Endothelial cell of umbilical vein (primary cell): ENCODE data around the gene C11orf21. TPM values are rescaled to one million over a fixed set of nuclear protein-coding genes. Genes with fewer than 3 reads are reported as not detected.

Experiments used
- BruUV-seq: library from RNA; stranded (reverse); fragments of 400-500 nt; replicated peaks from 2 replicates; lab custom pipeline; 2021; lab: Mats Ljungman, UMichigan
- CTCF ChIA-PET: fragments of 300-600, 350-600 bp; sonication (Branson Sonifier 250); formaldehyde crosslinking; loops from one replicate; lab custom pipeline; 2021; ENCODE audit warnings: antibody characterized with exemption, inconsistent platforms; lab: Charles Lee
- POLR2A ChIA-PET: fragments of 300-600, 350-600 bp; sonication (Branson Sonifier 250); formaldehyde crosslinking; loops from one replicate; lab custom pipeline; 2021; ENCODE audit warnings: antibody characterized with exemption, inconsistent platforms; lab: Charles Lee
- DNase-seq: peaks from one replicate; pipeline ENCODE4 v3.0.0-alpha.2; 2011; ENCODE audit warnings: low read depth, low spot score
- FAIRE-seq: peaks from 2 replicates; lab custom pipeline; 2011; peaks lifted over from hg19 to GRCh38; lab: Jason Lieb, UNC
- H2AFZ ChIP-seq: 2 replicates; pipeline ENCODE4 v1.6.0; 2012; ENCODE audit warnings: low read depth, low read length, control low read depth, inconsistent platforms
- H3K27ac ChIP-seq: 2 replicates; pipeline ENCODE4 v1.5.1; 2011; ENCODE audit warnings: low read depth, mild to moderate bottlenecking, control low read depth, low read length, moderate library complexity; ENCODE audit not compliant: insufficient read depth
- H3K27me3 ChIP-seq, 2 experiments: 2 replicates each; pipeline versions ENCODE4 v1.6.0 to v1.6.1; 2011; ENCODE audit warnings: low read length in 2 of 2, mixed read lengths in 1 of 2; ENCODE audit not compliant: control insufficient read depth in 2 of 2, insufficient read depth in 2 of 2
- H3K36me3 ChIP-seq, 2 experiments: 2 replicates in 1 of 2; 3 replicates in 1 of 2; pipeline ENCODE4 v1.5.1; 2011; ENCODE audit warnings: low read length in 2 of 2, mild to moderate bottlenecking in 1 of 2, moderate library complexity in 1 of 2; ENCODE audit not compliant: control insufficient read depth in 2 of 2, insufficient read depth in 2 of 2; ENCODE audit errors: extremely low read depth in 1 of 2
- H3K4me1 ChIP-seq: 3 replicates; pipeline ENCODE4 v1.5.1; 2011; ENCODE audit warnings: mild to moderate bottlenecking, low read length; ENCODE audit not compliant: control insufficient read depth, insufficient read depth; ENCODE audit errors: extremely low read depth
- H3K4me2 ChIP-seq: 2 replicates; pipeline ENCODE4 v1.6.1; 2011; ENCODE audit warnings: low read length, control low read depth, mixed read lengths; ENCODE audit not compliant: insufficient read depth
- H3K4me3 ChIP-seq, 3 experiments: fragments of 200-600 bp in 1 of 3; sonication (generic), shearing (Covaris generic) in 1 of 3; replicated peaks in 1 of 3; 2 replicates each; pipeline ENCODE4 v1.5.1; 2011 to 2016; ENCODE audit warnings: control low read depth in 3 of 3, low read length in 3 of 3, mild to moderate bottlenecking in 2 of 3, inconsistent platforms in 1 of 3, low read depth in 1 of 3, moderate library complexity in 1 of 3; ENCODE audit not compliant: insufficient read depth in 1 of 3
- H3K79me2 ChIP-seq: 2 replicates; pipeline ENCODE4 v1.6.0; 2012; ENCODE audit warnings: low read length, inconsistent platforms; ENCODE audit not compliant: control insufficient read depth, insufficient read depth
- H3K9ac ChIP-seq: replicated peaks from 2 replicates; pipeline ENCODE3; 2011; ENCODE audit warnings: low read length, control low read depth; ENCODE audit not compliant: insufficient read depth; ENCODE audit errors: extremely low read depth
- H3K9me1 ChIP-seq: replicated peaks from 3 replicates; pipeline ENCODE4 v1.6.0; 2011; ENCODE audit warnings: mild to moderate bottlenecking, low read length; ENCODE audit not compliant: control insufficient read depth, insufficient read depth; ENCODE audit errors: extremely low read depth
- H3K9me3 ChIP-seq: replicated peaks from 2 replicates; pipeline ENCODE4 v1.5.1; 2012; ENCODE audit warnings: low read length, inconsistent platforms; ENCODE audit not compliant: control insufficient read depth, insufficient read depth
- H4K20me1 ChIP-seq: replicated peaks from 2 replicates; pipeline ENCODE3; 2011; ENCODE audit warnings: mild to moderate bottlenecking, low read length; ENCODE audit not compliant: control insufficient read depth, insufficient read depth; ENCODE audit errors: extremely low read depth
- CTCF ChIP-seq, 2 donors: IDR thresholded peaks; 1 replicate in 1 of 2; 2 replicates in 1 of 2; pipeline ENCODE4 v1.5.1; 2011; ENCODE audit warnings: low read length in 2 of 2, mild to moderate bottlenecking in 2 of 2, moderate library complexity in 2 of 2, control low read depth in 1 of 2, inconsistent platforms in 1 of 2, low read depth in 1 of 2; ENCODE audit not compliant: insufficient read depth in 1 of 2; ENCODE audit errors: extremely low read depth in 1 of 2
- EZH2 ChIP-seq: IDR thresholded peaks from 2 replicates; pipeline ENCODE4 v1.6.1; 2012; ENCODE audit warnings: borderline replicate concordance, low read depth, mild to moderate bottlenecking, moderate library complexity, low read length, inconsistent platforms; ENCODE audit not compliant: severe bottlenecking
- FOS ChIP-seq: IDR thresholded peaks from 2 replicates; pipeline ENCODE4 v1.6.1; 2011; ENCODE audit warnings: mild to moderate bottlenecking, low read length, moderate library complexity, borderline replicate concordance; ENCODE audit not compliant: insufficient read depth
- GATA2 ChIP-seq: IDR thresholded peaks from 2 replicates; pipeline ENCODE4 v1.7.0; 2011; ENCODE audit warnings: low read depth, mild to moderate bottlenecking, moderate library complexity, mixed read lengths, low read length; ENCODE audit not compliant: insufficient read length, insufficient read depth
- JUN ChIP-seq: IDR thresholded peaks from 2 replicates; pipeline ENCODE4 v1.6.1; 2011; ENCODE audit warnings: borderline replicate concordance, low read depth; ENCODE audit not compliant: insufficient read length, insufficient read depth
- MYC ChIP-seq: IDR thresholded peaks from one replicate; pipeline ENCODE4 v1.6.1; 2011; ENCODE audit warnings: mild to moderate bottlenecking, low read depth, low read length
- POLR2A ChIP-seq: IDR thresholded peaks from 2 replicates; pipeline ENCODE4 v1.6.1; 2012; ENCODE audit warnings: low read depth, mild to moderate bottlenecking, control low read depth, low read length
- POLR2AphosphoS5 ChIP-seq: IDR thresholded peaks from 2 replicates; pipeline ENCODE4 v1.6.1; 2012; ENCODE audit warnings: low read depth, mild to moderate bottlenecking, control low read depth, low read length, moderate library complexity; ENCODE audit not compliant: insufficient read depth
- dilution Hi-C: fragments of 300-500 bp; cut with MboI; formaldehyde crosslinking; loops from one replicate; pipeline ENCODE4 v1.15.0; 2019; ENCODE audit warnings: low sequenced_read_pairs; ENCODE audit not compliant: extremely low pct_ligation_motif_present
- intact Hi-C: fragments of 100-400 bp; cut with micrococcal nuclease; formaldehyde crosslinking; loops from one replicate; pipeline ENCODE4 v1.10.0; 2022
- polyA plus RNA-seq, 4 experiments: library from polyadenylated mRNA; depleted of rRNA in 3 of 4; stranded (reverse) in 3 of 4; unstranded in 1 of 4; fragments of >200 nt; gene quantifications; 2 replicates each; pipeline versions ENCODE4 v1.2.1 to v1.2.3, GENCODE V29; 2011 to 2012; ENCODE audit warnings: missing spikeins in 1 of 4
- total RNA-seq: library from RNA; stranded (reverse); gene quantifications from 2 replicates; pipeline ENCODE4 v1.2.3, GENCODE V29; 2021
- TF ChIP-seq, protein P1 (sequence below): IDR thresholded peaks from 2 replicates; pipeline ENCODE4 v1.6.1; 2011; ENCODE audit not compliant: insufficient read depth, insufficient read length

Gene C11orf21
- total and polyA plus RNA-seq, 2 donors (not counting 3 experiments of a cell fraction or from before 2014, with no cell fraction given): not detected

GRCh38 chr11:2312232-2313042 lies 10.7 kb upstream of the C11orf21 start:
- no peaks in the 10 kb centered on the region for H3K4me1 ChIP-seq
- no peaks in the 10 kb centered on the region for H3K27me3 ChIP-seq
- ChIA-PET POLR2A (no interaction called here), CTCF (interaction anchor here (4.6 kb wide), 1 partner anchor 108 kb away, joined by 48 read pairs; no protein-coding TSS in a partner anchor)
- no peak for FAIRE-seq
- H3K36me3 ChIP-seq: no peaks in the 10 kb centered on the region
- no peaks in the 10 kb centered on the region for H3K9me3 ChIP-seq
- no peaks in the 10 kb centered on the region for H4K20me1 ChIP-seq
- H2AFZ ChIP-seq: peak overlapping the region; percentile 44
- H3K4me3 ChIP-seq: no peak overlapping the region
- intact Hi-C loops: no loop called here
- no peak for TF ChIP-seq FOS
- no peak for TF ChIP-seq POLR2AphosphoS5
- no peak for TF ChIP-seq POLR2A
- TF ChIP-seq GATA2: no peak
- TF ChIP-seq, protein P1, sequence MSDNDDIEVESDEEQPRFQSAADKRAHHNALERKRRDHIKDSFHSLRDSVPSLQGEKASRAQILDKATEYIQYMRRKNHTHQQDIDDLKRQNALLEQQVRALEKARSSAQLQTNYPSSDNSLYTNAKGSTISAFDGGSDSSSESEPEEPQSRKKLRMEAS: no peak
- no peak for TF ChIP-seq JUN
- no peak for TF ChIP-seq EZH2
- TF ChIP-seq MYC: no peak
- no peak for TF ChIP-seq CTCF (IDR thresholded peaks at IDR 0.05; ENCODE audit: extremely low read depth in 1 of 2, insufficient read depth in 1 of 2, low read depth in 1 of 2, low read length in 2 of 2)
- H3K79me2 ChIP-seq: no peaks in the 10 kb centered on the region
- H3K4me2 ChIP-seq: no peak overlapping the region
- DNase-seq: no peak
- no peak overlapping the region for H3K9ac ChIP-seq
- dilution Hi-C loops: no loop called here
- H3K9me1 ChIP-seq: no peaks in the 10 kb centered on the region
- no peak overlapping the region for H3K27ac ChIP-seq
- BruUV-seq: no TSS peak
